Suppressor macrophage treated with lipopolysaccharide for 1 hour (primary cell): Measurements from ENCODE around the gene EMC10.
"Not testable (repeated sequence)": the region's sequence is repeated elsewhere in the genome, so short reads cannot be mapped to it uniquely, and the experiment has no call there.

ENCODE experiments used
- DNase-seq, 3 donors: peaks; one replicate each; pipeline ENCODE4 v3.0.0-alpha.2; 2020 to 2022

Gene EMC10

DNA sequence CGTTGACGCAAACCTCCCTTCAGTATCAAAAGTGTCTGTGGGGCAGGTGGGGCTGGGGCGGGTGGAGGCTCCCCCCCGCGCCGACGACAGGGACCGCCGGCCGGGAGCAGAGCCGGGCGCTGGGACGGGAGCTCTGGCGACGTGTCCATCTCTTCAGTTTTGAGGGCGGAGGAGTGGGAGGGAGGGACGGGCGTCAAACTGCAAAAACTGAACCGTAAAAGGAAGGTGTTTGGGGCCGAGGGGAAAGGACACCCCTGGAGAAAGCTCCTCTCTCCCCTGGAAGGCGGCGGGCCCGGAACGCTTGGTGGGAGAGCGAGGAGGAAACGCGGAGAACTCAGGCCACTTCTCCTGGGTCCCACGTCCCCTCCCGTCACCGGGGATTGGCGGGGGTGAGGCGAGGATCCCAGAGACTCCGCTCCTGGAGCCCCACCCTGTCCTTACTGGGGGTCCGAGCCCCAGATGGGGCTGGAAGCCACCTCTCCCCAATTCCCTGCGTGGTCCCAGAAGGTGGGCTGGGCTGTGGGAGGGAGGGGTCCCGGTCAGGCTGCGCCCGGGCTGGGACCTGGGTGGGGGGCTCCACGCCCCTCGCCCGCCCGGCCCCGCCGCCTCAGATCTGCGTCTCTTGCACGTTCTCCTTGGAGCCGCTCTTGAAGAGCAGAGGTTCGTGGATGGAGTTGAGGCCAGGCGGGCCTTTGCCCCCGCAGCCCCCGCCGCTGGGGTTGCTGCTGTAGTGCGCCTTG is 40.8 kb downstream of the EMC10 start:
- DNase-seq = no peak

DNA sequence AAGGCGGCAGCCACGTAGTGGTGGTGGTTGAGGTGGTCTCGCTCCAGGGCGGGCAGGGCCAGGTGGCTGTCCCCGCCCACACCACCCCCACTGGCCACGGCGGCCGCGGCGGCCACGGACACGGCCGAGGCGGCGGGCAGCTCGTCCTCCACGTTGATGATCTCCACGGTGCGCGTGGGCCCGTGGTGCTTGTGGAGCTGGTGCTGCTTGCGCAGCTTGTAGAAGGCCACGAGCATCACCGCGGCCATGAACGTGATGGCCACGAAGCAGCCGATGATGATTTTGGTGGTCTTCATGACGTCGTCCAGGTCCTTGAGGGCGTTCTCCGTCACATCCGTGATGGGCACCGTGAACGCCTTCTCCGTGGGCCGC is 41.4 kb downstream of the EMC10 start:
- DNase-seq = no peak

DNA sequence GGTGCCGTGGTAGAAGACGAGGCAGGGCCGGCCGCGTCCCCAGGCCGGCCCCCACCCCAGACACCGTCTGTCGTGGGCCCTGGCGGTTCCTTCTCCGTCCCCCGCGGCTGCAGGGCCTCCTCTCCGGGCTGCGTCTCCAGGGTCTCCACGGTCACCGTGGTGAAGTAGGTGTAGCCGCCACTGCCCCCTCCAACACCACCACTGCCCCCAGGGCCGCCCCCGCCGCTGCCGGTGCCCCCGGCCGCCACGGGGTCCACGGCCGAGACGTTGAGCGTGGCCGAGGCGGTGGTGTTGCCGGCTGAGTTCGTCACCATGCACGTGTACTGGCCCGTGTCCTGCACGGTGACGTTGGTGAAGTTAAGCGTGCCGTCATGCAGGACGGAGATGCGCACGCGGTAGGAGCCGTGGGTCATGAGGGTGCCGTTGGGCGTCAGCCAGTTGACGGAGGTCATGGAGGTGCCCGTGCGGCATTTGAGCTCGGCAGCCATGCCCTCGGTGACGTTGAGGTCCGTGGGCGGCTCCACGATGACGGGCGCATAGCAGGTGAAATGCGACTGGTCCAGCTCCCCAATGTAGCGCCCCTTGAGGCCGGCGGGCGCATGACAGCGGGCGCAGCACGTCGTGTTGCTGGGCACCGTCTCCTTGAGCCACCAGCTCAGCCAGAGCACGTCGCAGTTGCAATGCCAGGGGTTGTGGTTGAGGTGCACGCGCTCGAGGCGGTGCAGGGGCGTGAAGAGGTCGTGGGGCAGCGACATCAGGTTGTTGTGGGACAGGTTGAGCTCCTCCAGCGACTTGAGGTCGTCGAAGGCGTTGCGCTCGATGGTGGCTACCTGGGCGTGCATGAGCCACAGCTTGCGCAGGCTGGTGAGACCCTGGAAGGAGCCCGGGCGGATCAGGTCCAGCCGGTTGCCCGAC is 42.0 kb downstream of the EMC10 start:
- DNase-seq = no peak

DNA sequence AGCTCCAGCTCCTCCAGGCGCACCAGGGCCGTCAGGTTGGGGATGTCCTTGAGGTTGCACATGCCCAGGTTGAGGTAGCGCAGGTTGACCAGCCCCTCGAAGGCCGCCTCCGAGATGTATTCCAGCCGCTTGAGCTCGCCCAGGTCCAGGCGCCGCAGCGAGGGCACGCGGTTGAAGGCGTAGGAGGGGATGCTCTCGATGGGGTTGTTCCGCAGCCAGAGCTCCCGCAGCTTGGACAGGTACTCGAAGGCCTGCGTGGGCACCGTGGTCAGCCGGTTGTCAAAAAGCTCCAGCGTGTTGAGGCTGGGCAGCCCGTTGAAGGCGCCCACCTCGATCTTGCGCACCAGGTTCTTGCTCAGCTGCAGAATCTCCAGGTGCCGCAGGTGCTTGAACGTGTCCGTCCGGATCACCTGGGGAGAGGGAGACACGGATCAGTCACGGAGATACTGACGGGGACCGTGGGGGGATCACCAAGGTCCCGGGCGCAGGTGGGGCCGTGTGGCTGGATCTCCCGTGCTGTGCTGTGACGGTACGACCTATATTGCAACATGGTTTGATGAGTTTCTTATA is 42.8 kb downstream of the EMC10 start:
- no peak for DNase-seq

DNA sequence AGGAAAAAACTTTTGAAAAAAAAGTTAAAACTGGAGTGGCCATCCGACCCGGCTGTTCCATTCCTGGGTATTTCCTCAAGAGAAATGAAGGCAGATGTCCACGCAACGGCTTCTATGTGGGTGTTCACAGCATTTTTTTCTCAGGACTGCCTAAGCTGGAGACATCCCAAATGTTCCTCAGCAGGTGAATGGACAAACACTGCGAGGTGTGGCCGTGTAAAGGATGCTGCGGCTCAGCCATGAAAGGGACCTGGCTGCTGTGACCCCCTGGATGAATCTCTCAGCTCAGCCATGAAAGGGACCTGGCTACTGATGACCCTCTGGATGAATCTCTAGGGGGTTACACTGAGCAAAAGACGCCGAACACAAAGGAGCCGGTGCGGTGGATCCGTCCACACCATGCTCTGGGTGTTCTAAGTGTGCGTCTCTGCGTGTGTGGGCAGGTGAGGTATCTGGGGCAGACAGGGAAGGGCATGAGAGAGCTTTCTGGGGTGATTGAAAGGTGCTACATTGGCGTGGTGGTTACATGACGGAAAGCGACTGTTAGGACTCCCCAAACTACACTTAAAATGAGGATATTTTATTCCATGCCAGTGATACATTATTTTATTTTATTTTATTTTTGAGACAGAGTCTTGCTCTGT is 44.6 kb downstream of the EMC10 start:
- DNase-seq = no peak

DNA sequence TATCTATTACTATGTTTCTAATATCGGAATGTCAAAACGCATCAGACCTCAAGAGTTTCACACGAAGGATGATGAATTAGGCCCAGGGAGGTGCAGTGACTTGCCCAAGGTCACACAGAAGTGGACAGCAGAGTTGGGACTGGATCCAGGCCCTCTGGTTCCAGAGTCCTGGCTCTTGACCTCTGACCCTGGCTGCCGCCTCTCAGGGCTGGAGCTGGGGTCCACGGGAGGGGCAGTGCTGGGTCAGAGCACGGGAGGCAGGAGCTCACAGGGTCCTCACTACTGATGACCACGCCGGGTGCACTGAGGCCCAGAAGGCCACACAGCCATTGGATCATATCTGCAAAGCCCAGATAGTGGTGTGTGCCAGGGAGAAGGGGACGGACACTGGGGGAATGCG is 46.6 kb downstream of the EMC10 start:
- no peak for DNase-seq

DNA sequence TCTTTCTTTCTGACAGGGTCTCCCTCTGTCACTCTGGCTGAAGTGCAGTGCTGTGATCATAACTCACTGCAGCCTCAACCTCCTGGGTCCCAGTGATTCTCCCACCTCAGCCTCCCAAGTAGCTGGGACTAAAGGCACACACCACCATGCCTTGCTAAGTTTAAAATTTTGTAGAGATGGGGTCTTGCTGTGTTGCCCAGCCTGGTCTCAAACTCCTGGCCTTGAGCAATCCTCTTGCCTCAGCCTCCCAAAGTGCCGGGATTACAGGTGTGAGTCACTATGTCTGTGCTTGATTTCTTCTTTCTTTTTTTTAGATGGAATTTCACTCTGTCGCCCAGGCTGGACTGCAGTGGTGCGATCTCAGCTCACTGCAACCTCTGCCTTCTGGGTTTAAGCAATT is 51.7 kb downstream of the EMC10 start:
- not testable (repeated sequence) for DNase-seq

DNA sequence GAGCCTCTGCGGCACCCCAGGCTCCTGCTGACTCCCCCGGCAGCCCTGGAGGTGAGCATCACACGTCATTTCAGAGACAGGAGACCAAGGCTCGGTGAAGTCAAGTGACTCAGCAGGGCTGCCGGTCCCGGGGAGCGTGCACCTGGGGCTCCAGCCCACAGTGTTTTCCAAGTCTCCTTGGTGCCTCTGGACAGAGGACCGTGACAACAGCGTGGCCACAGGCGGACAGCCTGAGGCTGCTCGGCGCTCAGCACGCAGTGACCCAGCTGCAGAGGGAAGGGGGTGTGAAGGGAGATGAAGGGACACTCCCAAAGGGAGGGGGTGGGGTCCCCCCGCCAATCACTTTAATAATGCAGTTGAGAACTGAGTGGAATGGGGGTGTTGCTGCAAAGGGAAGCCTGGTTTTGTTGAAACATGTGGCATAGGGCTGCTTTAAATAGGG is 54.9 kb downstream of the EMC10 start:
- no peak for DNase-seq

DNA sequence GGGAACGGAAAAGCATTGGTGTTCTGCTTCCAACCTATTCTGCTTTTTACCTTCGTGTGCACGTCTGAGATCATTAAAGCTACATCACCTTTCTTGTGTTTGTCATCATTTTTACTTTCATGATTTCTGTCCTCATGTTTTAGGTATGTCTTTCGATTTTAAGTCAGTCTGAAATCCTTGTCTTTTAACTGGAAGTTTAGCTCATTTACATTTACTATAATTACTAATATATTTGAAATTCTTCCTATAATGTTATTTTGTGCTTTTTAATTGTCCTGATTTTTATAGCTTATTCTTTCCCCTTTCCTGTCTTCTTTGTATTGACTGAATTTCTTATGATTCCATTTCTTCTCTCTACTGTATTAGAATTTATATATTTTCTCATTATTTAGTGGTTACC is 56.6 kb downstream of the EMC10 start:
- DNase-seq = no peak

DNA sequence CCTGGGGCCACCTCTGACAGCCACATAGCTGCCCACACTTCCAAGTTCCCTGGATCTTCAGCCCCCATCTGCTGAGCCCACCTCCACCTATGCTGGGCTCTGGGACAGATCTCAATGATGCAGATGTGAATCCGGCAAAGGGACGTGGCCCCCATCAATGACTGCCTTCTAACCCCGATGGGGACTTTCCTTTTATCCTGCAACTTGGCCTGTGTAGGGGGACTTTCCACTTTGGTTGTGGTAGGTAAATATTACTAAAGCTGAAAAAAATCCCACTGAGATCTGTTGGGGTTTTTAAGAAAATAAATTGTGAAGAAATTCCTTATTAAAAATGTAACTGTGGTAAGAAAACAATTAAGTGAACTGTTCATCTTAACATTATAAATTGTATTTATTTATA is 58.2 kb downstream of the EMC10 start:
- DNase-seq = no peak

DNA sequence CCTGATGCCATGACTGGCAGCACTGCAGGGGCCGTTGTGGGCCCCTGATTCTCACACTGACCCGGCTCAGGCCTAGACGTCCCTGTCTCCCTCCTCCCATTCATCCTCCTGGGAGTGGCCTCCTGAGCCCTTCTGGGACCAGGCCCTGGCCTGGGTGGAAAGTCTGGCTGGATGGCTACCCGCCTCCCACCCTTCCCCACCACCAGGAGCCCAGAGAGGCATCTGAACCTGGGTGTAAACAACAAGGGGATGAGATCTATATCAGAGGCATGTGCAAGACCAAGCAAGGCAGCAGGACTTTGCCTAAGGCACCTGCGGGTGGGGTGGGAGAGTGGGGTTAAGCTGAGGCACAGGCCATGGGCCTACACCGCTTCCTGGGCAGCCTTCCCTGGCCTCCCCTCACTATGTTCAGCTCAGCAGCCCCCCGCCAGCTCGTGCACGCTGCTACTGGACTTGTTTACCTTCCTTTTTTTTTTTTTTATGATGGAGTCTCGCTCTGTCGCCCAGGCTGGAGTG is 59.4 kb downstream of the EMC10 start:
- DNase-seq = no peak

DNA sequence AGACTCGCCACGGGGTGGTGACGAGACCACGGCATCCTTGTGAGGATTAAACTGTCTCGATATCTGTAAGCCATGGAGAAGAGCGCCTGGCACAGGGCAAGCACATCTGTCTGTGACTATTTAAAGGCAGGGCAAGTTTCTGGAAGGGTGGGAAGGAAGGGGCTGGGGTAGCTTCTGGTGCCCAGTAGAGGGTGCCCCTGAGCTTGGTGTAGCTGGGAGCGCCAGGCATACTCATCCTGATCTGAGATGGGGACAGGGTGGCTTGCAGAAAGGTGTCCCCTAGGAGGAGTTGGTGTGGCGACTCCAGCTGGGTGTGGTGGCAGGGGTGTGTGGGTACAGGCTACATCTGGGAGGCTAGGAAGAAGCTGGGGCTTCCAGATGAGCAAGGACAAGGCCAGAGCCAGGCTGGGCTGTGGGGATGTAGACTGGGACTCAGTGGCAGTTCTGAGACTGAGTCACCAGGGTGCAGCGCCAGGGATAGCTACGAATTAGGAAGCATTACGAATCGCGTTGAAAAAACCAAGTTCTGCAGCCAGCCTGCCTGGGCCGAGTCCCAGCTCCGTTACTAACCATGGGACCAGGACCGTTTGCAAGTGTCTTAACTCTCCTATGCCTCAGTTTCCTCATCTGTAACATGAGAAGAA is 60.5 kb downstream of the EMC10 start:
- no peak for DNase-seq

DNA sequence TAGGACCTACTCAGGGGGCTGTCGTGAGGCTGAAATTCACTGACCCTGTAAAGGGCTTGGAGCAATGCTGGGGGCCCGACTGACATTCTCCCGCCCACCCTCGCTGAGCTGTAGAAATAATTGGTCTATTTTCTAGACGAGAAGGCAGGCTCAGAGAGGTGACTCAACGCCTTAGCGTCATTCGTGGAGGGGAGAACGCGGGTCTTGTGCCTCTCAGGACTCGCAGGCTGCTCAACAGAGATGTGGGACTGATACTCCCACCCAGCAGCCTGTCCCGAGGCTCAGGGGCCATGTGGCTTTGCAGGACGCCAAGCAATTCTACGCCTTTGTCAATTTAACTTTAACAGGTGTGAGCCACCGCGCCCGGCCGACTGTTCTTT is 61.0 kb downstream of the EMC10 start:
- DNase-seq = no peak

DNA sequence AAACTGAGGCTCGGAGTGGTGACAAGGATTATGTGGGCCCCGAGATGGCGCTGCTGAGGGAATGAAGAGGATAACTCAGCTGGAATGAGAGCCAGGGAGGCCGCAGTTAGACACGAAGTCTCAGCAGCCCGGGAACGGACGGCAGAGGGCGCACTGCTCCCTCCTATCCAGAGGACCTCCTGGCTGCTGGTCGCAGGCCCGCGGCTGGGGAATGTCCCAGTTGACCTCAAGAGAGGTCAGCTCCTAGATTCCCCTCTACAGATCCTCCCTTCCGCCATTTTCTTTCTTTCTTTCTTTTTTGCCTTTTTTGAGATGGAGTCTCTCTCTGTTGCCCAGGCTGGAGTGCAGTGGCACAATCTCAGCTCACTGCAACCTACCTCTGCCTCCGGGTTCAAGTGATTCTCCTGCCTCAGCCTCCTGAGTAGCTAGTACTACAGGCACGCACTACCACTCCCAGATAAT is 61.5 kb downstream of the EMC10 start:
- DNase-seq = peak; percentile 82 to 93 (median 86)
